ENCODE measurements around the gene IFIH1.

Gene IFIH1

GRCh38 chr2:162267996-162268395 lies 50.5 kb downstream of the IFIH1 start:
- no peak for DNase-seq (ENCODE audit: extremely low read depth, low read depth)
- TF ChIP-seq CTCF (IDR thresholded peaks at IDR 0.05; ENCODE audit: low read depth, low read length): no peak

- DNase-seq (ENCODE audit: extremely low read depth, low read depth): no peak
- no peak for TF ChIP-seq CTCF (IDR thresholded peaks at IDR 0.05; ENCODE audit: low read depth, low read length)
Observed at GRCh38 chr2:162267496-162267895, 51.0 kb downstream of the IFIH1 start.

GRCh38 chr2:162266460-162266760 lies 52.1 kb downstream of the IFIH1 start:
- TF ChIP-seq CTCF (IDR thresholded peaks at IDR 0.05; ENCODE audit: low read depth, low read length): no peak
- no peak for DNase-seq (ENCODE audit: extremely low read depth, low read depth)

GRCh38 chr2:162265666-162266459 lies 52.6 kb downstream of the IFIH1 start:
- TF ChIP-seq CTCF (IDR thresholded peaks at IDR 0.05; ENCODE audit: low read depth, low read length): no peak
- no peak for DNase-seq (ENCODE audit: extremely low read depth, low read depth)

GRCh38 chr2:162261032-162261945 lies 57.2 kb downstream of the IFIH1 start:
- TF ChIP-seq CTCF (IDR thresholded peaks at IDR 0.05; ENCODE audit: low read depth, low read length): no peak
- DNase-seq (ENCODE audit: extremely low read depth, low read depth): peak; percentile 20

GRCh38 chr2:162258686-162259085 lies 59.8 kb downstream of the IFIH1 start:
- TF ChIP-seq CTCF (IDR thresholded peaks at IDR 0.05; ENCODE audit: low read depth, low read length): no peak
- DNase-seq (ENCODE audit: extremely low read depth, low read depth): no peak

GRCh38 chr2:162258169-162258568 lies 60.3 kb downstream of the IFIH1 start:
- DNase-seq (ENCODE audit: extremely low read depth, low read depth): no peak
- TF ChIP-seq CTCF (IDR thresholded peaks at IDR 0.05; ENCODE audit: low read depth, low read length): no peak
